ENCODE results near the gene SOX4. TPM values are rescaled to one million over a fixed set of nuclear protein-coding genes. Genes with fewer than 3 reads are reported as not detected.

Gene SOX4
- polyA plus RNA-seq, 1 donor: 128 TPM

DNA sequence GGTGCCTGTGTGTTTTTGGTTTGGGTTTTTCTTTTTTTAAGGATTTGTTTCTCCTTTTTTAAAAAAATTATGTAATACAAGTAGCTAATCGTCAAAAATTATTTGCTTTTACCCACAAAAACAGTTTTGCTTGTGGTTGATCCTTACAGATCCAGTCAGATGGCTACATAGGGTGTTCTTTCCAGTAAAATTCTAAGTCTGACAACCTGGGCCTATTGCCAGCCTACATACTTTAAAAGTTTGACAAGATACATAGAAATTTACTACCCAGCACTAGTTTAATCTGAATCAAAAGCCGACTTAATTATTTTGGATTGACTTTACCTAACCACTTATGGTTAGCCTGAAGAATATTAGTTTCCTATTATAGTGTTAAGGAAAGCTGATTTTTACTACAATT is 2.1 kb upstream of the SOX4 start:
- DNase-seq: no peak

DNA sequence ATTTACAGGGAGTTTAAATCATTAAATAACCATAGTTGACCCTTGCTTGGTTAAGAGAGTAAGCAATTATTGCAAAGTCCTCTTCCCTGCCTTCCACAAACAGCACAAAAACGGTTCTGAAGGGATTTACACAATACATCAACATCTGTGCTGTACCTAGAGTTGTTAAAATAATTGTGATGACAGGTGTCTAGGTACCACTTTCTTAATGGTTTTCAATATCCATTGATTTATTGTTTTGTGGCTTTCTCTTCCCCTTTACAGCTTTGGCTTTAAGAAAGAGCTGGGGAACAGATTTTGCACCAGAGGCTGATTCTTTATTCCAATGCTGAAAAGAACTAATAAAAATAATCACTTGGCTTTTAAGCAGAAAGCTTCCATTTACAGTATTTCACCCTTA is 598 bp upstream of the SOX4 start:
- DNase-seq: no peak

DNA sequence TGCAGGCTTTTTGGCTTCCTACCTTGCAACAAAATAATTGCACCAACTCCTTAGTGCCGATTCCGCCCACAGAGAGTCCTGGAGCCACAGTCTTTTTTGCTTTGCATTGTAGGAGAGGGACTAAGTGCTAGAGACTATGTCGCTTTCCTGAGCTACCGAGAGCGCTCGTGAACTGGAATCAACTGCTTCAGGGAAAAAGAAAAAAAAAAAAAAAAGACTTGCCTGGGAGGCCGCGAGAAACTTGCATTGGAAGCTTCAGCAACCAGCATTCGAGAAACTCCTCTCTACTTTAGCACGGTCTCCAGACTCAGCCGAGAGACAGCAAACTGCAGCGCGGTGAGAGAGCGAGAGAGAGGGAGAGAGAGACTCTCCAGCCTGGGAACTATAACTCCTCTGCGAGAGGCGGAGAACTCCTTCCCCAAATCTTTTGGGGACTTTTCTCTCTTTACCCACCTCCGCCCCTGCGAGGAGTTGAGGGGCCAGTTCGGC is 420 bp downstream of the SOX4 start:
- DNase-seq: no peak

DNA sequence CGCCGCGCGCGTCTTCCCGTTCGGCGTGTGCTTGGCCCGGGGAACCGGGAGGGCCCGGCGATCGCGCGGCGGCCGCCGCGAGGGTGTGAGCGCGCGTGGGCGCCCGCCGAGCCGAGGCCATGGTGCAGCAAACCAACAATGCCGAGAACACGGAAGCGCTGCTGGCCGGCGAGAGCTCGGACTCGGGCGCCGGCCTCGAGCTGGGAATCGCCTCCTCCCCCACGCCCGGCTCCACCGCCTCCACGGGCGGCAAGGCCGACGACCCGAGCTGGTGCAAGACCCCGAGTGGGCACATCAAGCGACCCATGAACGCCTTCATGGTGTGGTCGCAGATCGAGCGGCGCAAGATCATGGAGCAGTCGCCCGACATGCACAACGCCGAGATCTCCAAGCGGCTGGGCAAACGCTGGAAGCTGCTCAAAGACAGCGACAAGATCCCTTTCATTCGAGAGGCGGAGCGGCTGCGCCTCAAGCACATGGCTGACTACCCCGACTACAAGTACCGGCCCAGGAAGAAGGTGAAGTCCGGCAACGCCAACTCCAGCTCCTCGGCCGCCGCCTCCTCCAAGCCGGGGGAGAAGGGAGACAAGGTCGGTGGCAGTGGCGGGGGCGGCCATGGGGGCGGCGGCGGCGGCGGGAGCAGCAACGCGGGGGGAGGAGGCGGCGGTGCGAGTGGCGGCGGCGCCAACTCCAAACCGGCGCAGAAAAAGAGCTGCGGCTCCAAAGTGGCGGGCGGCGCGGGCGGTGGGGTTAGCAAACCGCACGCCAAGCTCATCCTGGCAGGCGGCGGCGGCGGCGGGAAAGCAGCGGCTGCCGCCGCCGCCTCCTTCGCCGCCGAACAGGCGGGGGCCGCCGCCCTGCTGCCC is 1.1 kb downstream of the SOX4 start:
- DNase-seq: no peak

DNA sequence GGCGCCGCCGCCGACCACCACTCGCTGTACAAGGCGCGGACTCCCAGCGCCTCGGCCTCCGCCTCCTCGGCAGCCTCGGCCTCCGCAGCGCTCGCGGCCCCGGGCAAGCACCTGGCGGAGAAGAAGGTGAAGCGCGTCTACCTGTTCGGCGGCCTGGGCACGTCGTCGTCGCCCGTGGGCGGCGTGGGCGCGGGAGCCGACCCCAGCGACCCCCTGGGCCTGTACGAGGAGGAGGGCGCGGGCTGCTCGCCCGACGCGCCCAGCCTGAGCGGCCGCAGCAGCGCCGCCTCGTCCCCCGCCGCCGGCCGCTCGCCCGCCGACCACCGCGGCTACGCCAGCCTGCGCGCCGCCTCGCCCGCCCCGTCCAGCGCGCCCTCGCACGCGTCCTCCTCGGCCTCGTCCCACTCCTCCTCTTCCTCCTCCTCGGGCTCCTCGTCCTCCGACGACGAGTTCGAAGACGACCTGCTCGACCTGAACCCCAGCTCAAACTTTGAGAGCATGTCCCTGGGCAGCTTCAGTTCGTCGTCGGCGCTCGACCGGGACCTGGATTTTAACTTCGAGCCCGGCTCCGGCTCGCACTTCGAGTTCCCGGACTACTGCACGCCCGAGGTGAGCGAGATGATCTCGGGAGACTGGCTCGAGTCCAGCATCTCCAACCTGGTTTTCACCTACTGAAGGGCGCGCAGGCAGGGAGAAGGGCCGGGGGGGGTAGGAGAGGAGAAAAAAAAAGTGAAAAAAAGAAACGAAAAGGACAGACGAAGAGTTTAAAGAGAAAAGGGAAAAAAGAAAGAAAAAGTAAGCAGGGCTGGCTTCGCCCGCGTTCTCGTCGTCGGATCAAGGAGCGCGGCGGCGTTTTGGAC is 2.0 kb downstream of the SOX4 start:
- no peak for DNase-seq

DNA sequence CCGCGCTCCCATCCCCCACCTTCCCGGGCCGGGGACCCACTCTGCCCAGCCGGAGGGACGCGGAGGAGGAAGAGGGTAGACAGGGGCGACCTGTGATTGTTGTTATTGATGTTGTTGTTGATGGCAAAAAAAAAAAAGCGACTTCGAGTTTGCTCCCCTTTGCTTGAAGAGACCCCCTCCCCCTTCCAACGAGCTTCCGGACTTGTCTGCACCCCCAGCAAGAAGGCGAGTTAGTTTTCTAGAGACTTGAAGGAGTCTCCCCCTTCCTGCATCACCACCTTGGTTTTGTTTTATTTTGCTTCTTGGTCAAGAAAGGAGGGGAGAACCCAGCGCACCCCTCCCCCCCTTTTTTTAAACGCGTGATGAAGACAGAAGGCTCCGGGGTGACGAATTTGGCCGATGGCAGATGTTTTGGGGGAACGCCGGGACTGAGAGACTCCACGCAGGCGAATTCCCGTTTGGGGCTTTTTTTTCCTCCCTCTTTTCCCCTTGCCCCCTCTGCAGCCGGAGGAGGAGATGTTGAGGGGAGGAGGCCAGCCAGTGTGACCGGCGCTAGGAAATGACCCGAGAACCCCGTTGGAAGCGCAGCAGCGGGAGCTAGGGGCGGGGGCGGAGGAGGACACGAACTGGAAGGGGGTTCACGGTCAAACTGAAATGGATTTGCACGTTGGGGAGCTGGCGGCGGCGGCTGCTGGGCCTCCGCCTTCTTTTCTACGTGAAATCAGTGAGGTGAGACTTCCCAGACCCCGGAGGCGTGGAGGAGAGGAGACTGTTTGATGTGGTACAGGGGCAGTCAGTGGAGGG is 2.8 kb downstream of the SOX4 start:
- DNase-seq: peak; percentile 84

DNA sequence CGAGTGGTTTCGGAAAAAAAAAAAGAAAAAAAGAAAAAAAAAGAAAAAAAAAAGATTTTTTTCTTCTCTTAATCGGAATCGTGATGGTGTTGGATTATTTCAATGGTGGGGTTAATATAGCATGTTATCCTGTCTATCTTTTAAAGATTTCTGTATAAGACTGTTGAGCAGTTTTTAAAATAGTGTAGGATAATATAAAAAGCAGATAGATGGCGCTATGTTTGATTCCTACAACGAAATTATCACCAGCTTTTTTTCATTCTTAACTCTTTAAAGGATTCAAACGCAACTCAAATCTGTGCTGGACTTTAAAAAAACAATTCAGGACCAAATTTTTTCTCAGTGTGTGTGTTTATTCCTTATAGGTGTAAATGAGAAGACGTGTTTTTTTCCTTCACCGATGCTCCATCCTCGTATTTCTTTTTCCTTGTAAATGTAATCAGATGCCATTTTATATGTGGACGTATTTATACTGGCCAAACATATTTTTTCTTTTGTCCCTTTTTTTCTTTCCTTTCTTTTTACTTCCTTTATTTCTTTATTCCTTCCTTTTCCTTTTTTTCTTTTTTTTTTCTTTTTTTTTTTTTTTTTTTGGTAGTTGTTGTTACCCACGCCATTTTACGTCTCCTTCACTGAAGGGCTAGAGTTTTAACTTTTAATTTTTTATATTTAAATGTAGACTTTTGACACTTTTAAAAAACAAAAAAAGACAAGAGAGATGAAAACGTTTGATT is 3.6 kb downstream of the SOX4 start:
- DNase-seq: no peak

DNA sequence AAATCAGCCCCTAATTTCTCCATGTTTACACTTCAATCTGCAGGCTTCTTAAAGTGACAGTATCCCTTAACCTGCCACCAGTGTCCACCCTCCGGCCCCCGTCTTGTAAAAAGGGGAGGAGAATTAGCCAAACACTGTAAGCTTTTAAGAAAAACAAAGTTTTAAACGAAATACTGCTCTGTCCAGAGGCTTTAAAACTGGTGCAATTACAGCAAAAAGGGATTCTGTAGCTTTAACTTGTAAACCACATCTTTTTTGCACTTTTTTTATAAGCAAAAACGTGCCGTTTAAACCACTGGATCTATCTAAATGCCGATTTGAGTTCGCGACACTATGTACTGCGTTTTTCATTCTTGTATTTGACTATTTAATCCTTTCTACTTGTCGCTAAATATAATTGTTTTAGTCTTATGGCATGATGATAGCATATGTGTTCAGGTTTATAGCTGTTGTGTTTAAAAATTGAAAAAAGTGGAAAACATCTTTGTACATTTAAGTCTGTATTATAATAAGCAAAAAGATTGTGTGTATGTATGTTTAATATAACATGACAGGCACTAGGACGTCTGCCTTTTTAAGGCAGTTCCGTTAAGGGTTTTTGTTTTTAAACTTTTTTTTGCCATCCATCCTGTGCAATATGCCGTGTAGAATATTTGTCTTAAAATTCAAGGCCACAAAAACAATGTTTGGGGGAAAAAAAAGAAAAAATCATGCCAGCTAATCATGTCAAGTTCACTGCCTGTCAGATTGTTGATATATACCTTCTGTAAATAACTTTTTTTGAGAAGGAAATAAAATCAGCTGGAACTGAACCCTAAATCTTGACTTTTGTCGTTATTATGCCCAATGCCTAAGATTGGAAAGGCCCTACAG is 4.5 kb downstream of the SOX4 start:
- no peak for DNase-seq

DNA sequence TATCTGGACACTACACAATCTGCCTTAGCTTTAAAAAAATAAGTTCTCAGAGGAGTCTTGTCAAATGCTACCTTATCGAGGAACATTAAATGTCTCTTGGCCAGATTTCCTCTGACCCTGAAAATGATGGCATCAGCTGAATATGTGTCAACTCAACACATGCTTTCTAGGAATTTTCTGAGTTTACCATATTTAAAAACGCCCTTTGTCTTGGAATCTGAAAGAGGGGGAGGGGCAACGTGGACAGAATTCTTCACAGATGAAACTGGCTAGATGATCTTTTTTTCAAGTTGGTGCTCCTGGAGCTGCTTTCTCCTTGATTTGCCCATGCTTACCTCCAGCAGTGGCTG is 5.1 kb downstream of the SOX4 start:
- no peak for DNase-seq

DNA sequence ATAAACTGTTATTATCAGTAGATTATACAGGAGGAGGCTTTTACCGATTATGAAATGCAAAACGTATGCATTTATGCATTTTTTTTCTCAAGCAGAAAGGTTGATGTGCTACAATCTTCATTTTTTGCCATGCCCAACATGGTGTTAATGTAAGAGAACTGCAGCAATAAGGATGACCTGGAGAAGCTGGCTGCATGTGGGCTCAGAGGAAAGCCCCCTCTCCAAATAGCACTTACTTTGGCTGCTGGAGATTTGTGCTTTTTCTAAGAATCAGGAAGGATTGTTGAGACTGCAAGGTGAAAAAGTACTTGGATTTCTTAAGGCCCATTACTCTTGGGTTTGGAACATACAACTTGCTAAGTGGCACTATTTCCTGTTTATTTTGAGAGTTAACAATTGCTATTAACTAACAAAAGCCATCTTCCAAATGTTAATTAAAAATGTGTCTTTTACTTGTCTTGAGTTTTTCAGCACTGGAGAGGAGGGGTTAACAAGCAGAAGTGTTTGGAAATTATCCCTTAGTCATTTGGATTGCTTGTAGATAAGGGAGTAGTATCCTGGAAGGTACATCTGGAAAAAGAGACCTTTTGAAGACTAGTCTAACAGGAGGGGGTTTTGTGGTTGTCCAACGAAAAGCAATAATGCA is 5.6 kb downstream of the SOX4 start:
- DNase-seq: no peak

DNA sequence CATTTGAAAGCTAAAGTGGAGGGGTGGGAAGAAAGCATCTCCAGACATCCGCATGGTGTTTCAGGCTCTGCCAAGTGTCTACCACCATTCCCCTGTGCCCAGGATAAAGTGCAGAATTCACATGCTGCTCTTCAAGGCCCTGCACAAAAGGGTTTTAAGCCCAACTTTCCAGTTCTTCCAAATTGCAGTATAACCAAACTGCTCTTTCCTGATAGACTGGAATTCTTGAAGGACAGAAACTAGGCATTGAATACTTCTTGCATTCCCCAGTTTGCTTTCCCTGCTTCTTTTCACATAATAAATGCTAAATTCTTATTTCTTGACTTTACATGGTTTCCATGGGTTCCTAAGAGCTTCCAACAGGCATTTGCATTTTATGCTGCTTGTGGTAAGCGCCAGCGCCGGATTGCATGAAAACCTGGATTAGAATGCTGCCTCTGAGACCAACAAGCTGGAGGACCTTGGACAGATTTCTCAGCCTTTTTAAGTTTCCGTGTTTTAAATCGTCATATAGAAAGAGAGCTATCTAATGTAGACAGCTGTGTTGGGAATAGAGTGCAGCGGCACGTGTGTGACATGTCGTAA is 7.9 kb downstream of the SOX4 start:
- DNase-seq: no peak

DNA sequence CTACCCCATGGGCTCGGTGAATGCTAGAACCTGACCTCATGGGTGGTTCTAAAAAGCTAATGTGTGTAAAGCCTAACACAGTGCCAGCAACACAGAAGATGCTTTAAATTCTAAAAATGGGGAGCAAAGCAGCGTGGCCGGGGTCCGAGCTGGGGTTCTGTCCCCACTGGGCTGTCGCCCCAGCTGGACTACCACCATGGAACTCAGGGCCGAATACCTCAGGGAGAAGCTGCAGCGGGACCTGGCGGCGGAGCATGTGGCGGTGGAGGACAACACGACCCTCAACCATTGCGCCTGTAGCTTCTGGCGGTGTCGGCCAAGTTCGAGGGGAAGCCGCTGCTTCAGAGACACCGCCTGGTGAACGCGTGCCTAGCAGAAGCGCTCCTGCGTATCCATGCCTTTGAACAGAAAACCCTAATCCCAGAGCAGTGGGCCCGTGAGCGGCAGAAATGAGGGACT is 8.4 kb downstream of the SOX4 start:
- no peak for DNase-seq

DNA sequence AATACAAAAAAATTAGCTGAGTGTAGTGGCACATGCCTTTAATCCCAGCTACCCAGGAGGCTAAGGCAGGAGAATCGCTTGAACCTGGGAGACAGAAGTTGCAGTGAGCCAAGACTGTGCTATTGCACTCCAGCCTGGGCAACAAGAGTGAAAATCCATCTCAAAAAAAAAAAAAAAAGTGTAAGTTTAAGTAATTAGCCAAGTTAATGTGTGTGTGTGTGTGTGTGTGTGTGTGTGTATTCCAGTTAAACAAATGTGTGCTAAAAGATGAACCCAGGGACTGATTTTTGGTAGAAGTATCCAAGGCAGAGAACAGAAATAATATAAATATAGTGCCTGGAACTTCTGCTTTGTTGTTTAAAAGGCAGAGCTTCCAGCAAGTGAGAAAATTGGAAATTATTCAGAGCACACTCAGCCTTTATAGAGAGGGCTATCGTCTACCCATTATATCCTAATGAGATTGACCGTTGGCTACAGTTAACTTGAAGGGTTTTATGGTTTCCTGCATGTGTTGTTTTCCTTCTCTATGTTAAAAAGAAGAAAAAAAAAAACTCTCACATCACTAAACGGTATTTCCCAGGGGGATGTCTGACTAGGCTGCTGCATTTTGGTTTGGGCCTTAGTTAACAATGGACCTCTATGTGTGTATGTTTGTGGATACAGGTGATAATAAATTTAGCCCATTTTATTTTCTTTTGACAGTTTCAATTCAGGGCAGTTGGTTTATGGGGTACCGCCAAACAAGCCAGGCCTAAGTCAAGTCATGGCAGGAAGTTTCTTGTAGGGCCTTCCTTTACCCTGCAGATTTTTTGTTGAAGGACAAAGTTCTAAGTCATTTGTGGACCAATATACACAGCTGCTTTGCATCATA is 9.8 kb downstream of the SOX4 start:
- DNase-seq: no peak

DNA sequence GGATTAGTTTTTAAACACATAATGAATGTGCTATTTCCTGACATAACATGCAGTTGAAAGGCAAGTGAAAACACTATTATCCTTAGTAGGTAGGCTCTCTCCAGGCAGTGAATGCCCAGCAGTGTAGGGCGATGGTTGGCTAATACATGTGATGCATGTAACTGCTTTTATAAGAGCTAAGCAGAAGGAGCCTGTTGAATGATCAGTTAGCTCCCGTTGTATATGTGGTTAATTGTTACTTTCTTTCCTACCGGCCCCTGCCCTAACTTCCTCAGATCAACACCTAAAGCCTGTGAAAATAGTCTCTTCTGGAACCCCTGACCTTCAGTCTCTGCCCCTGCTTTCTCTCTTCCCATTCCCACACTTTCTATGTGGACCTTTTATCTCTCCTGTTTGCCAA is 10.5 kb downstream of the SOX4 start:
- no peak for DNase-seq

DNA sequence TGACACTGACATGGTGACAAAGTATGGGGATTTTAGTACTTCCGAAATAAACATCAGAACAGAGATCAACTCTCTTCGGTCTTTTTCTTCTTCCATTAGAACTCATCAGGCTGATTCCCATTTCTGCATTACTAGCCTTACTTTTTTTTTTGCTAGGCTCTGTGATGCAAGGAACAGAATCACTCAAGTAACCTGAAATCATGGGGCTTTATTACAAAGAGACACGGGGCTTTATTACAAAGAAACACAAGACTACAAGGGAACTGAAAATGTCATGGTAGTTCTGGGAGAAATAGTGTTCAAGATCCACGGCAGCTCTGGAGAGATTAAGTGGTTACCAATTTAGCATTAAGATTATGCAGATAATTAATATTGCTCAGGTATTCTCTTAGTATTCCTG is 11.6 kb downstream of the SOX4 start:
- no peak for DNase-seq

DNA sequence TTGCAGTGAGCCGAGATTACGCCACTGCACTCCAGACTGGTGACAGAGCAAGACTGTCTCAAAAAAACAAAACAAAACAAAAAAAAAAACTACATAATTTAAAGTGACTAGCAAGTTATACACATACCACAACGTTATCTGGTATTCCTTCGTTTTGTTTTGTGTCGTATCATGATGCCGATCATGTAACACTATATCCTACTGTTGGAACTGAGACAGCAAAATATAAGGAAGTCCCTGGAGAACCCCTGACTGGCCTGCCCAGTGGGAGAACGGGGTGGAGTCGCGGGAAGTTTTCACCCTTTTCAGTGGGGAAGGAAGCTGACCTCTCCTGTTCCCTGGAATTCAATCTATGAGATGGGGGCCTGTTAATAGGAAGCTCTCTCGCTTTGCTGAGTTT is 15.1 kb downstream of the SOX4 start:
- DNase-seq: no peak

DNA sequence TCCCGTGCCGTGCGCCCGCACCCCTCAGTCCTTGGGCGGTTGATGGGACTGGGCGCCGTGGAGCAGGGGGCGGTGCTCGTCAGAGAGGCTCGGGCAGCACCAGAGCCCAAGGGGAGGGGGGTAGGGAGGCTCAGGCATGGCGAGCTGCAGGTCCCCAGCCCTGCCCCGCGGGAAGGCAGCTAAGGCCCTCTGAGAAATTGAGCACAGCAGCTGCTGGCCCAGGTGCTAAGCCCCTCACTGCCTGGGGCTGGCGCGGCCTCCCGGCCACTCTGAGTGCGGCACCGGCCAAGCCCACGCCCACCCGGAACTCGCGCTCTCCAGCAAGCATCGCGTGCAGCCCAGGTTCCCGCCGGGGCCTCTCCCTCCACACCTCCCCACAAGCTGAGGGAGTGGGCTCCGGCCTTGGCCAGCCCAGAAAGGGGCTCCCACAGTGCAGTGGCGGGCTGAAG is 16.4 kb downstream of the SOX4 start:
- DNase-seq: no peak

DNA sequence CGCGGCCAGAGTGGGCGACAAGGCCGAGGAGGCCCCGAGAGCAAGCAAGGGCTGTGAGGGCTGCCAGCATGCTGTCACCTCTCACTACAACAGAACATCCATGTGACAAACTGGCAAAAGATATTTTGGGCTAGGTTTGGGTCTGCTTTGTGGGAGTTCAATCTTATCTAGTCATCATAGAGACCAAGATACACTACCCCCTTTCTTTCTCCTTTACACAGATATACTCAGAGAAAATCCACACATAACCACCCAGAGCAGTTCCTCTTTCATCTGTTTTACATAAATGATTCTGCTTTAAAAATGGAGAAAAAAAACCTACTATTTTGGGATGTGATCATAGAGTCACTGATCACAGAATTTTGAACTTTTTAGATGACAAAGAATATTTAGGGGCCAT is 16.8 kb downstream of the SOX4 start:
- no peak for DNase-seq

DNA sequence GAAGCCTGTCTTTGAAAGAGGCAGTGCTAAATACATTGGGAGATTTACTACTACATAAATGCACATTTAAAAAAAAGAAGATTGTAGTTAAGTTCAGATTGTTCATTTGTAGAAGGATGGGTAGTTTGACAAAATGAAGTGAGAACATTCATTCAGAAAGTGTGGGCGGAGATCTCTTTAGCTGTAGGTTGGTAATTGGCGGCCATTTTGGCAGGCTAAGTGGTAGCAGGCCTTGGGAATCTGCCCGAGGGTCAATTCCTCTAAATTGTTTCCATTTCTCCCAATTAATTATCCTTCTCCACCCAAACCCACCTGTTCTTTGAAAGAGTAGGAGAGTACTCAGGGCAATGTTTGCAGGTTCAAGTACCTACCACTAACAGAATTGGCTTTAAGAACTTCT is 17.9 kb downstream of the SOX4 start:
- no peak for DNase-seq

All from left kidney (tissue), 2 donors.